IMR-90 (cell line): Measurements from ENCODE around the gene AMBRA1. TPM values are rescaled to one million over a fixed set of nuclear protein-coding genes. Genes with fewer than 3 reads are reported as not detected.

ENCODE experiments used
- ATAC-seq: fragments of 200-7000 bp; cut with Tn5 transposase; 2 replicates; pipeline ENCODE4 v1.9.1; 2020; ENCODE audit warnings: low read depth, mild to moderate bottlenecking, moderate library complexity
- BruUV-seq: library from RNA; stranded (reverse); fragments of 400-500 nt; replicated peaks from 2 replicates; lab custom pipeline; 2021; lab: Mats Ljungman, UMichigan
- CTCF ChIA-PET: fragments of 300-600 bp; formaldehyde crosslinking; extraction: SDS; loops from one replicate; lab custom pipeline; 2021; ENCODE audit warnings: antibody characterized with exemption; lab: Yijun Ruan, JAX
- POLR2A ChIA-PET: fragments of 300-600 bp; sonication (Branson Sonifier 250); formaldehyde crosslinking; loops from one replicate; lab custom pipeline; 2022; ENCODE audit warnings: antibody characterized with exemption; ENCODE audit not compliant: unreplicated experiment; lab: Charles Lee
- DNase-seq: peaks from one replicate; pipeline ENCODE4 v3.0.0; 2013
- H2AFZ ChIP-seq: replicated peaks from 2 replicates; pipeline ENCODE3; 2013; ENCODE audit warnings: low read length, mild to moderate bottlenecking; ENCODE audit not compliant: poor library complexity
- H2AK5ac ChIP-seq: 2 replicates; pipeline ENCODE4 v1.6.1; 2013; ENCODE audit warnings: low read depth, low read length, inconsistent platforms
- H2AK9ac ChIP-seq: replicated peaks from 2 replicates; pipeline ENCODE3; 2013; ENCODE audit warnings: mild to moderate bottlenecking, low read depth, low read length, moderate library complexity; ENCODE audit not compliant: poor library complexity
- H2BK120ac ChIP-seq: 2 replicates; pipeline ENCODE4 v1.6.1; 2013; ENCODE audit warnings: low read depth, low read length, inconsistent platforms
- H2BK15ac ChIP-seq: 3 replicates; pipeline ENCODE4 v1.6.1; 2013; ENCODE audit warnings: low read depth, low read length, inconsistent platforms
- H2BK20ac ChIP-seq: 2 replicates; pipeline ENCODE4 v1.6.1; 2013; ENCODE audit warnings: low read depth, mild to moderate bottlenecking, inconsistent platforms, low read length, moderate library complexity
- H2BK5ac ChIP-seq: 2 replicates; pipeline ENCODE4 v1.6.1; 2013; ENCODE audit warnings: mild to moderate bottlenecking, low read depth, low read length, inconsistent platforms; ENCODE audit not compliant: poor library complexity, severe bottlenecking
- H3K14ac ChIP-seq: replicated peaks from 2 replicates; pipeline ENCODE4 v1.6.1; 2013; ENCODE audit warnings: low read depth, low read length, inconsistent platforms
- H3K18ac ChIP-seq: 2 replicates; pipeline ENCODE4 v1.6.1; 2013; ENCODE audit warnings: low read depth, low read length, control low read depth
- H3K23ac ChIP-seq: 2 replicates; pipeline ENCODE4 v1.6.1; 2013; ENCODE audit warnings: low read depth, low read length, inconsistent platforms
- H3K27ac ChIP-seq: 2 replicates; pipeline ENCODE4 v1.5.1; 2013; ENCODE audit warnings: mild to moderate bottlenecking, control low read depth, low read length; ENCODE audit not compliant: insufficient read depth
- H3K27me3 ChIP-seq: 2 replicates; pipeline ENCODE4 v1.6.1; 2013; ENCODE audit warnings: low read length; ENCODE audit not compliant: control insufficient read depth, insufficient read depth
- H3K36me3 ChIP-seq: 2 replicates; pipeline ENCODE4 v1.6.1; 2013; ENCODE audit warnings: low read length, mixed read lengths; ENCODE audit not compliant: control insufficient read depth, insufficient read depth
- H3K4ac ChIP-seq: 2 replicates; pipeline ENCODE4 v1.6.1; 2013; ENCODE audit warnings: low read depth, low read length, inconsistent platforms
- H3K4me1 ChIP-seq: 2 replicates; pipeline ENCODE4 v1.6.1; 2013; ENCODE audit warnings: low read length, mixed read lengths; ENCODE audit not compliant: control insufficient read depth, insufficient read depth
- H3K4me2 ChIP-seq: 2 replicates; pipeline ENCODE4 v1.6.1; 2013; ENCODE audit warnings: low read depth, mild to moderate bottlenecking, control low read depth, low read length, moderate library complexity
- H3K4me3 ChIP-seq: 2 replicates; pipeline ENCODE4 v1.5.1; 2013; ENCODE audit warnings: low read depth, mild to moderate bottlenecking, control low read depth, low read length, moderate library complexity; ENCODE audit not compliant: insufficient read depth
- H3K56ac ChIP-seq: 2 replicates; pipeline ENCODE4 v1.6.1; 2013; ENCODE audit warnings: low read length, inconsistent platforms; ENCODE audit not compliant: insufficient read depth; ENCODE audit errors: extremely low read depth
- H3K79me1 ChIP-seq, 2 experiments: 2 replicates each; pipeline ENCODE4 v1.6.1; 2013; ENCODE audit warnings: low read length in 2 of 2, inconsistent platforms in 1 of 2, low read depth in 1 of 2
- H3K9ac ChIP-seq: 2 replicates; pipeline ENCODE4 v1.6.1; 2013; ENCODE audit warnings: low read depth, low read length, control low read depth
- H3K9me1 ChIP-seq: 2 replicates; pipeline ENCODE4 v1.6.1; 2013; ENCODE audit warnings: low read length, inconsistent platforms; ENCODE audit not compliant: insufficient read depth
- H3K9me3 ChIP-seq: 2 replicates; pipeline ENCODE4 v1.6.1; 2013; ENCODE audit warnings: low read length; ENCODE audit not compliant: control insufficient read depth, insufficient read depth
- H4K20me1 ChIP-seq: 2 replicates; pipeline ENCODE4 v1.6.1; 2013; ENCODE audit warnings: low read length, inconsistent platforms; ENCODE audit not compliant: insufficient read depth
- H4K5ac ChIP-seq: 2 replicates; pipeline ENCODE4 v1.6.1; 2013; ENCODE audit warnings: mild to moderate bottlenecking, low read depth, low read length, control low read depth
- H4K8ac ChIP-seq, 2 experiments: 2 replicates each; pipeline ENCODE4 v1.6.1; 2013; ENCODE audit warnings: low read depth in 2 of 2, low read length in 2 of 2, control low read depth in 1 of 2, inconsistent platforms in 1 of 2
- H4K91ac ChIP-seq: 2 replicates; pipeline ENCODE4 v1.6.1; 2013; ENCODE audit warnings: low read depth, low read length, inconsistent platforms; ENCODE audit not compliant: insufficient read depth
- BHLHE40 ChIP-seq: fragments of 150-350 bp; IDR thresholded peaks from 2 replicates; pipeline ENCODE4 v1.6.1; 2016; ENCODE audit warnings: mild to moderate bottlenecking, low read depth, low read length
- MXI1 ChIP-seq: IDR thresholded peaks from 2 replicates; pipeline ENCODE4 v1.6.1; 2012; ENCODE audit warnings: low read depth, mild to moderate bottlenecking, low read length, moderate library complexity, borderline replicate concordance
- RCOR1 ChIP-seq: IDR thresholded peaks from 2 replicates; pipeline ENCODE4 v1.6.1; 2012; ENCODE audit warnings: mild to moderate bottlenecking, low read length, improper control_type of control experiment; ENCODE audit not compliant: insufficient replicate concordance
- USF2 ChIP-seq: fragments of 150-350 bp; IDR thresholded peaks from 2 replicates; pipeline ENCODE4 v1.6.1; 2017; ENCODE audit warnings: mild to moderate bottlenecking, antibody characterized with exemption, low read length, low read depth
- WGBS, 2 experiments: methylation state at CpG; one replicate each; pipeline versions ENCODE4 v1.1.5 to v1.1.7; 2013; ENCODE audit warnings: missing lambda C conversion rate in 2 of 2; ENCODE audit not compliant: insufficient read length in 1 of 2; ENCODE audit errors: extremely low coverage in 2 of 2; 5-methylcytosine and 5-hydroxymethylcytosine counted together
- dilution Hi-C: fragments of 300-500 bp; cut with HindIII; formaldehyde crosslinking; loops from one replicate; pipeline ENCODE4 v1.14.3; 2018; ENCODE audit warnings: low sequenced_read_pairs; ENCODE audit not compliant: unreplicated experiment
- in situ Hi-C: fragments of 300-500 bp; cut with MboI; formaldehyde crosslinking; loops from 3 replicates; pipeline ENCODE4 v1.14.3; 2019; ENCODE audit warnings: low sequenced_read_pairs, inconsistent platforms, mixed read lengths
- intact Hi-C: fragments of 100-400 bp; cut with micrococcal nuclease; formaldehyde crosslinking; loops from 2 replicates; pipeline ENCODE4 v1.10.0; 2022
- polyA plus RNA-seq, 3 experiments: library from polyadenylated mRNA; depleted of rRNA; stranded (reverse); fragments of >200 nt; gene quantifications; 2 replicates each; pipeline ENCODE4 v1.2.3, GENCODE V29; 2012; ENCODE audit warnings: low replicate concordance in 1 of 3
- total RNA-seq: library from RNA; depleted of rRNA; stranded (reverse); fragments of >200 nt; gene quantifications from 2 replicates; pipeline ENCODE4 v1.2.3, GENCODE V29; 2012

AMBRA1 gene
- total and polyA plus RNA-seq, 2 of the 4 experiments (the other 2 are of a cell fraction): 9.4 to 18.3 TPM

- DNase-seq (no peak), ATAC-seq (no peak)
- Histone ChIP-seq H4K8ac (no peak overlapping the region), H3K9ac (no peak overlapping the region), H3K4ac (no peak overlapping the region), H3K23ac (no peak overlapping the region), H2BK15ac (no peak overlapping the region), H3K27me3 (no peaks in the 10 kb centered on the region), H3K4me2 (no peak overlapping the region), H4K5ac (no peak overlapping the region), H2AK5ac (no peak overlapping the region), H3K79me1 (peaks cover 0 to 12% of the 10 kb centered on the region in 2 experiments; a peak in 3 of 4 replicates), H2AK9ac (no peak overlapping the region), H3K27ac (no peak overlapping the region), H4K20me1 (no peaks in the 10 kb centered on the region; the same call in 1 of the 2 replicates), H2BK120ac (no peak overlapping the region), H3K56ac (no peak overlapping the region), H3K4me1 (peaks cover 8% of the 10 kb centered on the region; the same call in 1 of the 2 replicates), H2BK5ac (no peak overlapping the region), H3K9me3 (no peaks in the 10 kb centered on the region), H3K36me3 (peaks cover 27% of the 10 kb centered on the region), H3K18ac (no peak overlapping the region), H3K9me1 (peaks cover 11% of the 10 kb centered on the region), H3K4me3 (no peak overlapping the region), H4K91ac (no peak overlapping the region), H3K14ac (no peak overlapping the region), H2AFZ (no peak overlapping the region), H2BK20ac (no peak overlapping the region)
- POLR2A ChIA-PET: no interaction called here
- 67% methylated on average over 5 of the region's 10 CpGs; no CpG with 5 or more reads in 1 of the 2 experiments for WGBS, 2 experiments
- TF ChIP-seq BHLHE40 (no peak), USF2 (no peak), RCOR1 (no peak), MXI1 (no peak)
- in situ Hi-C loops: no loop called here
- CTCF ChIA-PET: no interaction called here
- BruUV-seq: TSS peak; percentile 41
- dilution Hi-C loops: no loop called here
- intact Hi-C loops: no loop called here
Measured at GRCh38 chr11:46407635-46408034, 186.2 kb downstream of the AMBRA1 start.
